SK-N-SH (cell line): Measurements from ENCODE around the gene ATP12A. TPM values are rescaled to one million over a fixed set of nuclear protein-coding genes. Genes with fewer than 3 reads are reported as not detected.

Experiments used
- CTCF ChIA-PET: fragments of 300-600, 350-600 bp; formaldehyde crosslinking; extraction: SDS; loops from one replicate; lab custom pipeline; 2021; lab: Yijun Ruan, JAX
- POLR2A ChIA-PET: fragments of 350-600 bp; sonication (Branson Sonifier 250); formaldehyde crosslinking; extraction: SDS; loops from one replicate; lab custom pipeline; 2020; ENCODE audit warnings: antibody characterized with exemption, inconsistent platforms; lab: Yijun Ruan, JAX
- DNase-seq: peaks from one replicate; pipeline ENCODE4 v3.0.0; 2012
- H2AFZ ChIP-seq: fragments of 200-600 bp; sonication (generic); 2 replicates; pipeline ENCODE4 v1.8.1; 2016; ENCODE audit warnings: antibody characterized with exemption, mild to moderate bottlenecking, low read depth
- H3F3A ChIP-seq: fragments of 200-600 bp; sonication (generic); replicated peaks from 2 replicates; pipeline ENCODE3; 2016; ENCODE audit warnings: antibody characterized with exemption, mild to moderate bottlenecking; ENCODE audit not compliant: insufficient read depth
- H3K27ac ChIP-seq, 2 experiments: fragments of 200-500 bp in 1 of 2; fragments of 200-600 bp in 1 of 2; sonication (Bioruptor generic) in 1 of 2; sonication (generic), shearing (Covaris generic) in 1 of 2; 2 replicates each; pipeline versions ENCODE4 v1.5.1 to v1.6.1; 2014 to 2016; ENCODE audit warnings: low read depth in 2 of 2, inconsistent platforms in 1 of 2, low read length in 1 of 2, mild to moderate bottlenecking in 1 of 2, mixed read lengths in 1 of 2
- H3K27me3 ChIP-seq: fragments of 200-600 bp; sonication (generic), shearing (Covaris generic); 2 replicates; pipeline ENCODE4 v1.6.1; 2016; ENCODE audit warnings: mixed run types; ENCODE audit not compliant: insufficient read depth
- H3K36me3 ChIP-seq, 2 experiments: fragments of 200-500 bp in 1 of 2; fragments of 200-600 bp in 1 of 2; sonication (Bioruptor generic) in 1 of 2; sonication (generic) in 1 of 2; replicated peaks in 1 of 2; 2 replicates each; pipeline versions ENCODE3 to v1.5.1; 2014 to 2016; ENCODE audit warnings: low read length in 1 of 2, mild to moderate bottlenecking in 1 of 2; ENCODE audit not compliant: insufficient read depth in 2 of 2, control insufficient read depth in 1 of 2
- H3K4me1 ChIP-seq, 2 experiments: fragments of 200-500 bp in 1 of 2; fragments of 200-600 bp in 1 of 2; sonication (Bioruptor generic) in 1 of 2; sonication (generic), shearing (Covaris generic) in 1 of 2; 2 replicates each; pipeline versions ENCODE4 v1.5.1 to v1.6.1; 2014 to 2016; ENCODE audit warnings: low read depth in 1 of 2, low read length in 1 of 2, mixed run types in 1 of 2; ENCODE audit not compliant: insufficient read depth in 2 of 2, control insufficient read depth in 1 of 2
- H3K4me2 ChIP-seq: fragments of 200-600 bp; sonication (generic), shearing (Covaris generic); 2 replicates; pipeline ENCODE4 v1.6.1; 2017; ENCODE audit warnings: mixed run types
- H3K4me3 ChIP-seq, 2 experiments: fragments of 200-500 bp in 1 of 2; fragments of 200-600 bp in 1 of 2; sonication (Bioruptor generic) in 1 of 2; sonication (generic), shearing (Covaris generic) in 1 of 2; 2 replicates each; pipeline versions ENCODE4 v1.5.1 to v1.8.1; 2014 to 2016; ENCODE audit warnings: low read depth in 2 of 2, inconsistent platforms in 1 of 2, low read length in 1 of 2, mild to moderate bottlenecking in 1 of 2, mixed read lengths in 1 of 2, moderate library complexity in 1 of 2
- H3K79me2 ChIP-seq: fragments of 200-600 bp; sonication (generic); 2 replicates; pipeline ENCODE4 v1.8.1; 2017; ENCODE audit warnings: mild to moderate bottlenecking; ENCODE audit not compliant: insufficient read depth
- H3K9ac ChIP-seq: fragments of 200-600 bp; sonication (generic); 2 replicates; pipeline ENCODE4 v1.6.1; 2017; ENCODE audit warnings: mixed run types
- H3K9me2 ChIP-seq: fragments of 200-600 bp; sonication (generic); 2 replicates; pipeline ENCODE4 v1.6.1; 2017; ENCODE audit warnings: mixed run types
- H3K9me3 ChIP-seq: fragments of 200-600 bp; sonication (generic); 2 replicates; pipeline ENCODE4 v1.6.1; 2017; ENCODE audit warnings: mixed run types, mild to moderate bottlenecking, moderate library complexity
- H4K20me1 ChIP-seq: fragments of 200-600 bp; sonication (generic); 2 replicates; pipeline ENCODE4 v1.6.1; 2017; ENCODE audit warnings: mild to moderate bottlenecking, mixed run types; ENCODE audit not compliant: insufficient read depth
- FOSL2 ChIP-seq: IDR thresholded peaks from 2 replicates; pipeline ENCODE4 v1.4.0; 2012; ENCODE audit warnings: low read depth, mild to moderate bottlenecking, moderate library complexity, borderline replicate concordance
- FOXJ3 ChIP-seq: sonication (generic); formaldehyde crosslinking; IDR thresholded peaks from 2 replicates; pipeline ENCODE4 v1.5.1; 2020; ENCODE audit warnings: mild to moderate bottlenecking, missing genetic modification reagents
- JUND ChIP-seq: IDR thresholded peaks from 2 replicates; pipeline ENCODE4 v1.4.0; 2012
- MXI1 ChIP-seq: IDR thresholded peaks from 2 replicates; pipeline ENCODE4 v1.6.1; 2012; ENCODE audit warnings: mild to moderate bottlenecking, low read depth, low read length, improper control_type of control experiment
- POLR2AphosphoS5 ChIP-seq: IDR thresholded peaks from 2 replicates; pipeline ENCODE4 v1.6.1; 2012; ENCODE audit warnings: low read depth, low read length
- RAD21 ChIP-seq: IDR thresholded peaks from 2 replicates; pipeline ENCODE4 v1.6.1; 2012; ENCODE audit warnings: mild to moderate bottlenecking, low read length
- RCOR1 ChIP-seq: fragments of 150-350 bp; IDR thresholded peaks from 2 replicates; pipeline ENCODE4 v1.6.1; 2017; ENCODE audit warnings: antibody characterized with exemption, low read length
- RXRA ChIP-seq: IDR thresholded peaks from 2 replicates; pipeline ENCODE4 v1.4.0; 2012; ENCODE audit warnings: low read depth, mild to moderate bottlenecking, borderline replicate concordance
- SMC3 ChIP-seq: IDR thresholded peaks from 2 replicates; pipeline ENCODE4 v1.6.1; 2012; ENCODE audit warnings: low read depth, low read length, improper control_type of control experiment
- TAF1 ChIP-seq: IDR thresholded peaks from 2 replicates; pipeline ENCODE4 v1.6.1; 2012; ENCODE audit warnings: low read depth, mild to moderate bottlenecking, low read length, moderate library complexity, borderline replicate concordance
- TCF12 ChIP-seq: IDR thresholded peaks from 2 replicates; pipeline ENCODE4 v1.4.0; 2012
- YY1 ChIP-seq: IDR thresholded peaks from 2 replicates; pipeline ENCODE4 v1.4.0; 2012; ENCODE audit warnings: low read depth, mild to moderate bottlenecking
- WGBS: methylation state at CpG from one replicate; pipeline ENCODE4 v1.1.6; 2017; ENCODE audit warnings: low lambda C conversion rate; 5-methylcytosine and 5-hydroxymethylcytosine counted together
- polyA plus RNA-seq, 3 experiments: library from polyadenylated mRNA; depleted of rRNA; stranded (reverse); fragments of >200 nt; gene quantifications; 2 replicates each; pipeline ENCODE4 v1.2.3, GENCODE V29; 2012
- TF ChIP-seq, protein P1 (sequence below): IDR thresholded peaks from 2 replicates; pipeline ENCODE4; 2012
- TF ChIP-seq, protein P2 (sequence below): IDR thresholded peaks from 2 replicates; pipeline ENCODE4 v1.4.0; 2012; ENCODE audit warnings: low read depth
- TF ChIP-seq, protein P3 (sequence below): IDR thresholded peaks from 2 replicates; pipeline ENCODE4 v1.4.0; 2012; ENCODE audit warnings: low read depth, borderline replicate concordance
- TF ChIP-seq, protein P4 (sequence below): fragments of 150-350 bp; IDR thresholded peaks from 2 replicates; pipeline ENCODE4 v1.6.1; 2017; ENCODE audit warnings: antibody characterized with exemption, low read length, low read depth, borderline replicate concordance

The ATP12A gene
- polyA plus RNA-seq, 1 of the 3 experiments (the other 2 are of a cell fraction) = not detected

DNA sequence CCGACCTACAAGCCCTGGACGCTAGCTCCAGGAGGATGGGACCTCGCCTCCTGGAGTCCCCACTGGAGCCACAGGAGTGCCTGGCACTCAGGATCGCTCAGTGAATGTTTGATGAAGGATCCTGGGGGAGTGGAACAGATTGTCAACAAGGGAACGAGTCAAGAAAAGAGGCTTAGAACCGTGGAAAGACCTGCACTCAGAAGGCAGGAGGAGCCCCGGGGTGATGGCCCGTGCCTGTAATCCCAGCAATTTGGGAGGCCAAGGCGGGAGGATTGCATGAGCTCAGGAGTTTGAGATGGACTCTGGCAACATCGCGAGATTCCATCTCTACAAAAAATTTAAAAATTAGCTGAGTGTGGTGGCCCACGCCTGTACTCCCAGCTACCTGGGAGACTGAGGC is 38.9 kb downstream of the ATP12A start:
- Histone ChIP-seq H4K20me1 (no peaks in the 10 kb centered on the region), H3F3A (no peaks in the 10 kb centered on the region), H3K27ac (no peak overlapping the region), H3K4me1 (no peaks in the 10 kb centered on the region), H2AFZ (no peak overlapping the region), H3K9me3 (no peaks in the 10 kb centered on the region), H3K79me2 (no peaks in the 10 kb centered on the region), H3K4me3 (no peak overlapping the region), H3K9me2 (no peaks in the 10 kb centered on the region), H3K27me3 (no peaks in the 10 kb centered on the region; the same call in none of the 2 replicates), H3K9ac (no peak overlapping the region), H3K4me2 (no peak overlapping the region), H3K36me3 (no peaks in the 10 kb centered on the region)
- 35% methylated on average over 12 of the region's 12 CpGs for WGBS
- DNase-seq = no peak
- TF ChIP-seq POLR2AphosphoS5 (no peak), RXRA (no peak)
- ChIA-PET POLR2A (no interaction called here), CTCF (interaction anchor here (0.8 kb wide), 1 partner anchor 25 kb away, joined by 3 read pairs; no protein-coding TSS in a partner anchor)

DNA sequence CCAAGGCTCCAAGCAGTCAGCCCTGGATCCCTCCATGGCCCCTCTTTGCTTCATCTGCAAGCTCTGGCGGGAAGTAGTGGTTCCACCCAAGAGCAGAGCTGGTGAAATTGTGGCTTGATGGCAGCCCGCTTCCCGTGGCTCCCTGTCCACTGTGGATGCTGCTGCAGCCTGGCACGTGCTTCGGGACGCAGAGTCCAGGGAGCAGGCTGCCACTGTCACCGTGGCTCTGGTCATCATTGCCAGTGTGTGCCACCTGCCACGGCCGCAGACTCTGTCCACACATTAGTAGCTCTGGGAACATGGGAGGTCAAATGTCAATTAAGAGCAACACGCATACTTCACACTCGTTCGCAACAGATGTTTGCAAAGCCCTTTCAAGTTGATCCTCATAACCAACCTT is 43.0 kb downstream of the ATP12A start:
- no peak overlapping the region for H3K4me3 ChIP-seq
- CTCF ChIA-PET = interaction anchor here (0.8 to 3.1 kb wide), 3 partner anchors 30 to 391 kb away, joined by 3 to 11 read pairs (median 3); no protein-coding TSS in a partner anchor
- WGBS = 35% methylated on average over 12 of the region's 12 CpGs

DNA sequence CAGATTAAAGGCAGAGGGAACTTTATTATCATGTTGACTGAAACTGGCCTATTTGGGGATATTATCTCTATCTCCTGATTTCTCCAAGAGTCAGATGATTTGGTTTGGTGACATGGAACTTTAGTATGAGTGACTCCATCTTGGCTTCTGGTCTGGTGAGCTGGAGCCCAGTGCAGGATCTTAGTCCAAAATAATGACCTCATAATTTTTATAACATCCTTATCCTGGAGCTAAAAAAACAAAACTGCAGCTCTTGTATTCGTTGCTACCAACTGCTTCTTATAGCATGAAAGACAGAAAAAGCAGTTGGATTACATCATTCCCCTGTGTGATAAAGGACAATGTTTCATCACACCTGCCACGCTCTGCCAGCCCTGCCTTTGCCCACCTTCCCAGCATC is 44.5 kb downstream of the ATP12A start:
- Histone ChIP-seq H3K27ac (no peak overlapping the region), H3K4me1 (no peaks in the 10 kb centered on the region), H3K4me2 (no peak overlapping the region), H3K36me3 (no peaks in the 10 kb centered on the region), H3K9ac (no peak overlapping the region), H3K27me3 (peaks cover 8% of the 10 kb centered on the region), H3K9me2 (no peaks in the 10 kb centered on the region), H3F3A (no peaks in the 10 kb centered on the region), H3K4me3 (no peak overlapping the region), H3K79me2 (no peaks in the 10 kb centered on the region), H2AFZ (no peak overlapping the region), H4K20me1 (no peaks in the 10 kb centered on the region), H3K9me3 (no peaks in the 10 kb centered on the region)
- ChIA-PET POLR2A (no interaction called here), CTCF (interaction anchor here (1.6 to 3.1 kb wide), 2 partner anchors 8 to 31 kb away, joined by 4 to 11 read pairs; no protein-coding TSS in a partner anchor)
- no peak for DNase-seq
- TF ChIP-seq TCF12 = no peak
- no peak for TF ChIP-seq YY1
- no peak for TF ChIP-seq TAF1
- no peak for TF ChIP-seq MXI1
- TF ChIP-seq RAD21 = no peak
- TF ChIP-seq JUND = no peak
- TF ChIP-seq, protein P1, sequence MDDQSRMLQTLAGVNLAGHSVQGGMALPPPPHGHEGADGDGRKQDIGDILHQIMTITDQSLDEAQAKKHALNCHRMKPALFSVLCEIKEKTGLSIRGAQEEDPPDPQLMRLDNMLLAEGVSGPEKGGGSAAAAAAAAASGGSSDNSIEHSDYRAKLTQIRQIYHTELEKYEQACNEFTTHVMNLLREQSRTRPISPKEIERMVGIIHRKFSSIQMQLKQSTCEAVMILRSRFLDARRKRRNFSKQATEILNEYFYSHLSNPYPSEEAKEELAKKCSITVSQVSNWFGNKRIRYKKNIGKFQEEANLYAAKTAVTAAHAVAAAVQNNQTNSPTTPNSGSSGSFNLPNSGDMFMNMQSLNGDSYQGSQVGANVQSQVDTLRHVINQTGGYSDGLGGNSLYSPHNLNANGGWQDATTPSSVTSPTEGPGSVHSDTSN = no peak
- TF ChIP-seq, protein P2, sequence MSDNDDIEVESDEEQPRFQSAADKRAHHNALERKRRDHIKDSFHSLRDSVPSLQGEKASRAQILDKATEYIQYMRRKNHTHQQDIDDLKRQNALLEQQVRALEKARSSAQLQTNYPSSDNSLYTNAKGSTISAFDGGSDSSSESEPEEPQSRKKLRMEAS = no peak
- TF ChIP-seq, protein P3, sequence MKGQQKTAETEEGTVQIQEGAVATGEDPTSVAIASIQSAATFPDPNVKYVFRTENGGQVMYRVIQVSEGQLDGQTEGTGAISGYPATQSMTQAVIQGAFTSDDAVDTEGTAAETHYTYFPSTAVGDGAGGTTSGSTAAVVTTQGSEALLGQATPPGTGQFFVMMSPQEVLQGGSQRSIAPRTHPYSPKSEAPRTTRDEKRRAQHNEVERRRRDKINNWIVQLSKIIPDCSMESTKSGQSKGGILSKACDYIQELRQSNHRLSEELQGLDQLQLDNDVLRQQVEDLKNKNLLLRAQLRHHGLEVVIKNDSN = no peak
- no peak for TF ChIP-seq RCOR1
- TF ChIP-seq FOXJ3 = no peak
- TF ChIP-seq FOSL2 = no peak
- TF ChIP-seq POLR2AphosphoS5 = no peak
- TF ChIP-seq, protein P4, sequence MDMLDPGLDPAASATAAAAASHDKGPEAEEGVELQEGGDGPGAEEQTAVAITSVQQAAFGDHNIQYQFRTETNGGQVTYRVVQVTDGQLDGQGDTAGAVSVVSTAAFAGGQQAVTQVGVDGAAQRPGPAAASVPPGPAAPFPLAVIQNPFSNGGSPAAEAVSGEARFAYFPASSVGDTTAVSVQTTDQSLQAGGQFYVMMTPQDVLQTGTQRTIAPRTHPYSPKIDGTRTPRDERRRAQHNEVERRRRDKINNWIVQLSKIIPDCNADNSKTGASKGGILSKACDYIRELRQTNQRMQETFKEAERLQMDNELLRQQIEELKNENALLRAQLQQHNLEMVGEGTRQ = no peak
- no peak for TF ChIP-seq SMC3
- WGBS = 6% methylated on average over 2 of the region's 2 CpGs

More for the DNA sequence above, 43.0 kb downstream of the ATP12A start:
- Histone ChIP-seq H3K27ac (no peak overlapping the region), H3K36me3 (no peaks in the 10 kb centered on the region), H3K9me3 (no peaks in the 10 kb centered on the region), H3K9ac (no peak overlapping the region), H3K4me2 (no peak overlapping the region), H3K27me3 (peaks cover 8% of the 10 kb centered on the region), H3K9me2 (no peaks in the 10 kb centered on the region), H3F3A (no peaks in the 10 kb centered on the region), H3K79me2 (no peaks in the 10 kb centered on the region), H4K20me1 (no peaks in the 10 kb centered on the region), H2AFZ (no peak overlapping the region), H3K4me1 (no peaks in the 10 kb centered on the region)
- POLR2A ChIA-PET = interaction anchor here (0.6 kb wide), 1 partner anchor 55 kb away, joined by 3 read pairs; no protein-coding TSS in a partner anchor
- TF ChIP-seq RCOR1 = no peak
- DNase-seq = no peak
